AG04450 (cell line): ENCODE measurements around the gene PACS2. TPM values are rescaled to one million over a fixed set of nuclear protein-coding genes. Genes with fewer than 3 reads are reported as not detected.

Experiments
- CTCF ChIA-PET: fragments of 300-600, 350-600 bp; formaldehyde crosslinking; extraction: SDS; loops from one replicate; lab custom pipeline; 2022; ENCODE audit warnings: antibody characterized with exemption, inconsistent platforms; lab: Charles Lee
- POLR2A ChIA-PET: fragments of 350-600 bp; formaldehyde crosslinking; extraction: SDS; loops from one replicate; lab custom pipeline; 2021; ENCODE audit warnings: antibody characterized with exemption, inconsistent platforms; lab: Yijun Ruan, JAX
- DNase-seq: peaks from one replicate; pipeline ENCODE4 v3.0.0-alpha.2; 2011; ENCODE audit warnings: low read depth, low spot score
- H3K27ac ChIP-seq: one replicate; pipeline ENCODE4 v1.5.1; 2012; ENCODE audit warnings: low read depth, low read length, control low read depth
- H3K27me3 ChIP-seq: one replicate; pipeline ENCODE4 v1.6.0; 2012; ENCODE audit warnings: low read length; ENCODE audit not compliant: control insufficient read depth, insufficient read depth
- H3K4me3 ChIP-seq: 2 replicates; pipeline ENCODE4 v1.5.1; 2011; ENCODE audit warnings: mild to moderate bottlenecking, low read depth, low read length, control low read depth
- H3K9me3 ChIP-seq: 2 replicates; pipeline ENCODE4 v1.5.1; 2012; ENCODE audit warnings: low read length; ENCODE audit not compliant: control insufficient read depth, insufficient read depth
- polyA plus RNA-seq: library from polyadenylated mRNA; depleted of rRNA; stranded (reverse); fragments of >200 nt; gene quantifications from 2 replicates; pipeline ENCODE4 v1.2.3, GENCODE V29; 2011
- TF ChIP-seq, protein P1 (sequence below): IDR thresholded peaks from 2 replicates; pipeline ENCODE4 v1.5.1; 2011; ENCODE audit warnings: low read depth, low read length, control low read depth, inconsistent platforms

PACS2 gene
- polyA plus RNA-seq, 1 experiment: 13.0 TPM

DNA sequence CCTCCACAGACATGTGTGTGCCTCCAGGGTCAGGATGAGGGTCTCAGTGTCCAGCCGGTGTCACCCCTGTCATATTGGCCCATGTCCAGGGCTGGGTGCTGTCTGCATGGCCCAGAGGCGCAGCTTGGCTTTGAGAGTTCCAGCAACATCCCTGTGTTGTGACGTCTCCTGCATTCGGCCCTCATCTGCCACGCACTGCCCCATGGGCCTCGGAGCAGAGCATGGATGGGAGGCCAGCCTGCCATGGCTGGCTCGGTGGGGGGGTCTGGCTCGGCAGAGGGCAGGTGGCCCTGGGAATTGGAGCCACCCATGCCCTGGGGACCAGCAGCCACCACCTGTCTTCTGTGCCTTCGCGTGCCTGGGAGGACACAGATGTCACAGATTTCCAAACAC lies 73.0 kb downstream of the PACS2 start:
- Histone ChIP-seq H3K27ac (no peak overlapping the region), H3K4me3 (no peak overlapping the region), H3K27me3 (no peaks in the 10 kb centered on the region), H3K9me3 (peaks cover 7% of the 10 kb centered on the region; the same call in 1 of the 2 replicates)
- ChIA-PET POLR2A (no interaction called here), CTCF (no interaction called here)
- no peak for DNase-seq
- TF ChIP-seq, protein P1, sequence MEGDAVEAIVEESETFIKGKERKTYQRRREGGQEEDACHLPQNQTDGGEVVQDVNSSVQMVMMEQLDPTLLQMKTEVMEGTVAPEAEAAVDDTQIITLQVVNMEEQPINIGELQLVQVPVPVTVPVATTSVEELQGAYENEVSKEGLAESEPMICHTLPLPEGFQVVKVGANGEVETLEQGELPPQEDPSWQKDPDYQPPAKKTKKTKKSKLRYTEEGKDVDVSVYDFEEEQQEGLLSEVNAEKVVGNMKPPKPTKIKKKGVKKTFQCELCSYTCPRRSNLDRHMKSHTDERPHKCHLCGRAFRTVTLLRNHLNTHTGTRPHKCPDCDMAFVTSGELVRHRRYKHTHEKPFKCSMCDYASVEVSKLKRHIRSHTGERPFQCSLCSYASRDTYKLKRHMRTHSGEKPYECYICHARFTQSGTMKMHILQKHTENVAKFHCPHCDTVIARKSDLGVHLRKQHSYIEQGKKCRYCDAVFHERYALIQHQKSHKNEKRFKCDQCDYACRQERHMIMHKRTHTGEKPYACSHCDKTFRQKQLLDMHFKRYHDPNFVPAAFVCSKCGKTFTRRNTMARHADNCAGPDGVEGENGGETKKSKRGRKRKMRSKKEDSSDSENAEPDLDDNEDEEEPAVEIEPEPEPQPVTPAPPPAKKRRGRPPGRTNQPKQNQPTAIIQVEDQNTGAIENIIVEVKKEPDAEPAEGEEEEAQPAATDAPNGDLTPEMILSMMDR: no peak

DNA sequence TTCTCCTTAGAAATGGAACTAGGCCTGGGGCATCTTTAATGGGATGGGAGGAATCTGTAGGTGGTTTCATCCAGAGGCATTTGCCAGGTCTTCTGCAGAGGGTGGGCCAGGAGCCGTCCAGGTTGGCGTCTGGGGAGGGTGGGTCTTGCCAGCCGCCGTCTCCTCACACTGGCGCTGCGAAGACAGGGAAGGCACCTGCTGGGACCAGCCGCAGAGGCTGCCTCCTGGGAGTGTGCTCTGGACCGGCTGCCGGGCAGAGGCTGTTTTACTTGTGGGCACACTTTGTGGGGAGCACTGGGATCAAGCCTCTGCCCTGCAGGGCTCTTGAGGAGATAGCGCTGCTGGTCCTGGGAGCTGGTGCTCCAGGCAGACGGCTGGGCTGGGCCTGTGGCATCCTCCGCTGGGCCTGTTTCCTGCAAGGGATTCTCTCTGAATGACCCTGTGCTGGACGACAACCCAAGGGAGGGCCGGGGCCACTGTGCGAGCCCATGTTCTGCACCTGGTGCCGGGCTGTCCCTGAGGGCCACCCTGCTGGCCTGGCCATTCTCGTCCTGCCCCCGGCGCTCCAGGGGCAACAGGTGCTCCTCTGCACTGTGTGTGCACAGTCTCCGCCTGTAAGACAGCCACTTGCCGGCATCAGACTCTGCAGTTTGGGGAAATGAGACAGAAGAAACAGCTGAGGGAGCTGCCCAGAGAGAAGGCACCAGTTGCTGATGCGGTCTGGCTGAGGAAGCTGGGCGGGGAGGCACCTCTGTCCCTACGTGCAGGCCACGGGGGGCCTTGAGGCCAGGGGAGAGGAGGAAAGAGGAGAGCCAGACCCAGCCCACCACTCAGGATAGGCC lies 73.8 kb downstream of the PACS2 start:
- Histone ChIP-seq H3K27ac (no peak overlapping the region), H3K4me3 (no peak overlapping the region), H3K27me3 (no peaks in the 10 kb centered on the region), H3K9me3 (peaks cover 2% of the 10 kb centered on the region; the same call in 1 of the 2 replicates)
- POLR2A ChIA-PET: no interaction called here
- TF ChIP-seq, protein P1: no peak
- CTCF ChIA-PET: no interaction called here
- DNase-seq: no peak

DNA sequence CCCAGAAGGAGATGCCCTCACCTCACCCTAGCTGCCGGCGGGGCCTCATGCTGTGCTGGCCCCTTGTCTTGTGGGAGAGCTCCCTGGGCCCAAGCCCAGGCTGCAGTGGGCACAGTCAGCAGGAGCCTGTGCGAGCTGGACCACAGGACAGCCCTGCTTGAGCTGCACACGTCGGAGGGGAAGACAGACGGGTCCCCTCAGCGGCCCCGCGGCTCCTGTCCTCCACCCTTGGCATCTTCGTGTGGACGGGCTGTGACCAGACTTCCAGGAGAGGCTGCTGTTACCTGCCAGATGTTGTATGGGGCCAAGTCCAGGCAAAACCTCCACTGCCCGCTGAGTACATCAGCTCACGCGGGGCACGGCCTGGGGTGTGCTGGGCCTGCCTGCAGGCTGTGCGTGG lies 74.4 kb downstream of the PACS2 start:
- H3K27ac ChIP-seq: no peak overlapping the region
- ChIA-PET CTCF (no interaction called here), POLR2A (no interaction called here)
- H3K9me3 ChIP-seq: no peaks in the 10 kb centered on the region
- DNase-seq: no peak
- no peaks in the 10 kb centered on the region for H3K27me3 ChIP-seq
- H3K4me3 ChIP-seq: no peak overlapping the region
- TF ChIP-seq, protein P1: no peak

DNA sequence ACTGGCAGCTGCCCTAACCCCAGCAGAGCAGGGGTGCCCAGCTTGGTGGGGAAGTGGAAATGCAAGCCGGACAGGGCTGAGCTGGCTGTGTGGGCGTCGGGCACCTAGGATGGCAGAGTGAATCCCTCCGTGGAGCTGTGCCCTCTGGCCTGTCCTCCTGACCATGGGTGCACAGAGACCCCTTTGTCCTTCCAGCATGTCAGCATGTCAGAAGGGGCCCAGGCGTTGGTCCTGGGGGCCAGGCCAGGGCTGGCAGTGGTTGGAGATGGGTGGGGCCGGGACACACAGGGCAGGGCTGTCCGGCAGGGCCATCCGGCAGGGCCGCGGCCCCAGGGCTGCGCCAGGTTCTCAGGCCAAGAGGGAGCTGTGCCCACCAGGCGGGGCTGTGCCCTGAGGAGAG lies 75.0 kb downstream of the PACS2 start:
- TF ChIP-seq, protein P1: no peak
- Histone ChIP-seq H3K4me3 (no peak overlapping the region), H3K9me3 (no peaks in the 10 kb centered on the region), H3K27ac (no peak overlapping the region), H3K27me3 (no peaks in the 10 kb centered on the region)
- CTCF ChIA-PET: interaction anchor here (1.2 kb wide), 1 partner anchor 100 kb away, joined by 3 read pairs; no protein-coding TSS in a partner anchor
- no peak for DNase-seq
- POLR2A ChIA-PET: no interaction called here

DNA sequence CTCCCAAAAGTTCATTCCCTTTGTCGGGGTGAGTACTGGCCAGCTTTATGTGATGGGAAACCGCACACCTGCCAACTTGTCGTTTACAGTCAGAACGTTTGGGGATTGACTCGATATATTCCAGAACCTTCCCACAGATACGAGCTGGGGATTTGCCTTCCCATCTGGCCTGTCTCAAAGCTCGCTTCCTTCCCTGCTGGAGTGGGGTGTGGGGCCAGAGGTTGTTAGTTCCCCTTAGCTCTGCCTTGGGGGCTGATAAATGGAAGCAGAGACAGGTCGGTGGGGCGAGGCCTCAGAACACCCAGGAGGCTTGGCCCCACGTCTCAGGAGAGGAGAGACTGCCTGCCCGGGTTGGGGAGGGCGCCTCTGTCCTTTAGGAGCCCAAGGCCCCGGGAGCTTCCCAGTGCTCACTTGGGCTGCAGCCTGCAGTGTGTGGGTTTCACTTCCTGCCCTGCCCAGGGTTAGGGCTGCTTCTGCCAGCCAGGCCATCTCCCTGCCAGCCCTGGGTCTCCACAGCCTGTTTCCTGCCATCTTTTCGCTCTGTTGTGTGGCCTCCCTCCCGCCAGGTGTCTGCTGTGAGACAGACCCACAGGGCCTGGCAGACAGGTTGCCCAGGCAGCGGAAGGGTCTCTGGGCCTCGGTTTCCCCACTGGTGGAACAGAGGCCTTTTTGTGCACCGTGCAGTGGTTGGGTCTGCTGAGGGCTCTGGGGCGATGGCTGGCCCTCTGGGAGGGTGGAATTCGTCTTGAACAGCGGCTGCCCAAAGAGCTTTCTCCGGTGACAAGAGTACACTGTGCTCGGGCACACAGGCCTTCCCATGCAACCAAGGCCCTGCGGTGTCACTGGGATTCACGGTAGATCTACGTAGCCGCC lies 75.7 kb downstream of the PACS2 start:
- TF ChIP-seq, protein P1: no peak
- no peak for DNase-seq
- H3K27ac ChIP-seq: no peak overlapping the region
- no peak overlapping the region for H3K4me3 ChIP-seq
- no peaks in the 10 kb centered on the region for H3K9me3 ChIP-seq
- CTCF ChIA-PET: interaction anchor here (1.2 kb wide), 1 partner anchor 100 kb away, joined by 3 read pairs; no protein-coding TSS in a partner anchor
- H3K27me3 ChIP-seq: no peaks in the 10 kb centered on the region
- POLR2A ChIA-PET: no interaction called here
